ENCODE data around the gene REPIN1. TPM values are rescaled to one million over a fixed set of nuclear protein-coding genes. Genes with fewer than 3 reads are reported as not detected.

REPIN1 gene
- total RNA-seq, 4 donors from 2014 or later: 28.9 to 75.4 (median 31.8) TPM

GRCh38 chr7:150382123-150382843 is 13.7 kb downstream of the REPIN1 start:
- no peak for TF ChIP-seq CTCF (IDR thresholded peaks at IDR 0.05; ENCODE audit: low read depth)

DNA sequence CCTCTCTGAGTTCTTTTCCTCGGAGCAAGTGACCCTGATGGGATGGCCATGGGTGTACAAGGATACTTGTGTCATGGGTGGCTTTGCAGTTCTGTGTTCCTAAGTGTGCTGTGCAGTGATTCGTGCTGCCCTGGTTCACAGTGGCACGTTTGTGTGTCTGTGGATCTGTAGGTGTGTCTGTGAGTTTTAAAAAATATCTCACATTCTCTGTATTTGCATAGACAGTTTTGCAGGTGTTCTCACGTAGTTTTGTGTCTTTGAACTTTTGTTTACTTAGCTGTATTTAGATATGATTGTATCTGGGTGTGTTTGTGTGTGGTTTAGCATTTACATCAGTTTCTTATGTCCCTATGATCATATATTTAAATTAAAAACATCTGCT is 14.2 kb downstream of the REPIN1 start:
- no peak for TF ChIP-seq CTCF (IDR thresholded peaks at IDR 0.05; ENCODE audit: low read depth)

- TF ChIP-seq CTCF (IDR thresholded peaks at IDR 0.05; ENCODE audit: low read depth): no peak
These were observed 15.2 kb downstream of the REPIN1 start for GRCh38 chr7:150383710-150384397.

DNA sequence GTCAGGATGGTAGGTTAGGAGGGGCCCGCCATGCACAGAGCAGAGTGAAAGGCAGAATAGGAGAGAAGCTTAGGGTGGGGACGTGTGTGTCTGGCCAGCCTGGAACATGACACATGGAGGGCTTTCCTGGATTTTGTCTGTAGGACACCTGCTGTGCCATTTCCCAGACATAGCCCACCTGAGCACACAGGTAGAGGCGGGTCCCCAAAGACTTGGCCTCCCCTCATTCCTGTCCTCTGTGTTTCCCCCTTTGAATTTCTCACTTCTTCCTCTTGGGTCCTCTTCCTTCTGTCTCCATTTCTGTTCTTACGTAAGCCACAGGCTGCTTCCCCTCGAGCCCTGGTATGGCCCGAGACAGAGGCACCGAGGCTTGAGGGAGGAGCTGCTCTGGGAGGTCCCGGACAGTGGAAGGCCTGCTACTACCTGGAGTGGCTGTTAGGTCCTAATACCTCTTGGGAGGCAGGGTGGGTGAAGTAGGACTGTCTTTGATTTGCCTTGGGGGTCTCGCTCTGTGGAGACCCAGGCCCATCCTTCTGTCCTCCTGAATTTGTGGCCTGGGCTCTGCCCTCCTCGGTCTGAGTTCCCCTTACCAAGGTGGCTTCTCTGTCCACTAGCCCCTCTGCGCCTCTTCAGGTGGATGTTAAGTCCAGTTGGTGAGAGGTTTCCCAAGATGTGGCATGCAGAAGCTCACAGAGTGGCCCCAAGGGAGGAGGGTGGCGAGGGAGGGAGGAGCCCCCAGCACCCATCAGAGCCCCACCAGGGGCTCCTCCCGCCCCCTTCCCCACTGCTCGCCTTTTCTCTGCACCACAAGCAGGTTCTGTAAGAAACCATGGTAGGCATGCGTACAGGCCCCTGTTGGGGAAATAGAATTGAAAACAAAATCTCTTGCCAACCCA is 16.0 kb downstream of the REPIN1 start:
- TF ChIP-seq CTCF (IDR thresholded peaks at IDR 0.05; ENCODE audit: low read depth): no peak

- TF ChIP-seq CTCF (IDR thresholded peaks at IDR 0.05; ENCODE audit: low read depth): no peak
These were observed 16.7 kb downstream of the REPIN1 start for GRCh38 chr7:150385302-150385723.

DNA sequence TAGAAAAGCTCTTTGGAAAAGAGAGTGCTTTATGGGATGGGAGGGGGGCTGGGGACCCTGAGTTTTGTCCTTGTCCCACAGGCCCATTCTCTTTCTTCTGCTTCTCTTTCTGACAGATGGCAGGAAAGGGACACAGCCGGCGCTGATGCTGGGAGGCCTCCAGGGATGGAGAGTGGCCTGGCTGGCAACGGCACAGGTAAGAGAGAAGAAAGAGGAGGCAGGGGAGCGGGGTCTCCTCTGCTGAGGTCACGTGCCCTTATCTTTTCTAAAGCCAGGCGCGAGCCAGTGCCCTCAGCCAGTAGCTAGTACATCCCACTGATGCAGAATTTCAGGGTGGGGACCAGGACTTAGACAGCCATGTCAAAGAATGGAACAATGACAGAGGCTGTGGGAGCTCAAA is 19.7 kb downstream of the REPIN1 start:
- no peak for TF ChIP-seq CTCF (IDR thresholded peaks at IDR 0.05; ENCODE audit: low read depth)
